ENCODE data around the gene LSM14A. TPM values are rescaled to one million over a fixed set of nuclear protein-coding genes. Genes with fewer than 3 reads are reported as not detected.
"Not testable (repeated sequence)": the region's sequence is repeated elsewhere in the genome, so short reads cannot be mapped to it uniquely, and the experiment has no call there.

The LSM14A gene
- total and polyA plus RNA-seq, 2 of the 13 experiments (the other 11 are each of a cell fraction or from before 2014, with no cell fraction given) = 77.0 to 83.6 TPM

DNA sequence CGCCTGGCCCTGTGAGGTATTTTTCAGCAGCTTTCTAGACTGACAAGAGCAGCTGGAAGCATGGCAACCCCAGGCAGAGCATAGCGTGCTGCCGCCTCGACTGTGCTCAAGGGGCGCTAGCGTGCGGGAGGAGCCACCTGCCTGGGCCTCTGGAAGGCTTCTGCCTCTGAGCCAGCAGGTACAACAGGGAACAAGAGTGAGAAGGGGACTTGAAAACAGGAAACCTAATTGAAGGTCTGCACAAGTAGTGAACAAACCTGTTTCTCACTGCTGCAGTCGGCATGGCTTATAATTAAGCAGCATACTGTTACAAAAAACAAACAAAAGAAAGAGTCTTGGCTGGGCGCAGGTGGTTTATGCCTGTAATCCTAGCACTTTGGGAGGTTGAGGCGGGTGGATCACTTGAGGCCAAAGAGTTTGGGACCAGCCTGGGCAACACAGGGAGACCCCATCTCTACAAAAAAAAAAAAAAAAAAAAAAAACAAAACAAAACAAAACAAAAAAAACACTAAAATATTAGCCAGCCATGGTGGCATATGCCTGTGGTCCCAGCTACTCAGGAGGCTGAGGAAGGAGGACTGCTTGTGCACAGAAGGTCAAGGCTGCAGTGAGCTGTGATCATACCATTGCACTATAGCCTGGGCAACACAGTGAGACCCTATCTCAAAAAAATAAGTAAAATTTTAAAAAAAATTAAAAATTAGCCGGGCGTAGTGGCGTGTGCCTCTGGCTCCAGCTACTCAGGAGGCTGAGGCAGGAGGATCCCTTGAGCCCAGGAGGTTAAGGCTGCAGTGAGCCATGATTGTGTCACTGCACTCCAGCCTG, 69.4 kb downstream of the LSM14A start (continued):
- TF ChIP-seq ARID5B (CRISPR knock-in tag; IDR thresholded peaks at IDR 0.05) (no peak), STAG1 (CRISPR knock-in tag; IDR thresholded peaks at IDR 0.05) (peak; percentile 83), XRCC5 (optimal IDR thresholded peaks at IDR 0.05; ENCODE audit: low read length) (peak; percentile 74), ZNF878 (CRISPR knock-in tag; IDR thresholded peaks at IDR 0.05) (no peak), FOXP1 (IDR thresholded peaks at IDR 0.05) (no peak), FOXP1 (CRISPR knock-in tag; IDR thresholded peaks at IDR 0.05) (no peak), SAP130 (CRISPR knock-in tag; IDR thresholded peaks at IDR 0.05; ENCODE audit: low read depth) (0 out of 2 replicates have a peak, but pooled peaks have one; percentile 13), SALL1 (CRISPR knock-in tag; IDR thresholded peaks at IDR 0.05) (peak; percentile 10; the same call in 1 of the 2 replicates), RAD21 (CRISPR knock-in tag; IDR thresholded peaks at IDR 0.05) (peak; percentile 78), KDM2A (CRISPR knock-in tag; IDR thresholded peaks at IDR 0.05; ENCODE audit: borderline replicate concordance, low read depth) (peak; percentile 53; the same call in 1 of the 2 replicates), HMGXB4 (CRISPR knock-in tag; IDR thresholded peaks at IDR 0.05; ENCODE audit: borderline replicate concordance in 1 of 2, low read depth in 1 of 2) (0 out of 4 replicates have a peak, but pooled peaks of 1 of the 2 experiments have one; percentile 22), DDIT3 (CRISPR knock-in tag; IDR thresholded peaks at IDR 0.05) (no peak)
- TF ChIP-seq, protein P1, sequence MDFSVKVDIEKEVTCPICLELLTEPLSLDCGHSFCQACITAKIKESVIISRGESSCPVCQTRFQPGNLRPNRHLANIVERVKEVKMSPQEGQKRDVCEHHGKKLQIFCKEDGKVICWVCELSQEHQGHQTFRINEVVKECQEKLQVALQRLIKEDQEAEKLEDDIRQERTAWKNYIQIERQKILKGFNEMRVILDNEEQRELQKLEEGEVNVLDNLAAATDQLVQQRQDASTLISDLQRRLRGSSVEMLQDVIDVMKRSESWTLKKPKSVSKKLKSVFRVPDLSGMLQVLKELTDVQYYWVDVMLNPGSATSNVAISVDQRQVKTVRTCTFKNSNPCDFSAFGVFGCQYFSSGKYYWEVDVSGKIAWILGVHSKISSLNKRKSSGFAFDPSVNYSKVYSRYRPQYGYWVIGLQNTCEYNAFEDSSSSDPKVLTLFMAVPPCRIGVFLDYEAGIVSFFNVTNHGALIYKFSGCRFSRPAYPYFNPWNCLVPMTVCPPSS (IDR thresholded peaks at IDR 0.05) = no peak

DNA sequence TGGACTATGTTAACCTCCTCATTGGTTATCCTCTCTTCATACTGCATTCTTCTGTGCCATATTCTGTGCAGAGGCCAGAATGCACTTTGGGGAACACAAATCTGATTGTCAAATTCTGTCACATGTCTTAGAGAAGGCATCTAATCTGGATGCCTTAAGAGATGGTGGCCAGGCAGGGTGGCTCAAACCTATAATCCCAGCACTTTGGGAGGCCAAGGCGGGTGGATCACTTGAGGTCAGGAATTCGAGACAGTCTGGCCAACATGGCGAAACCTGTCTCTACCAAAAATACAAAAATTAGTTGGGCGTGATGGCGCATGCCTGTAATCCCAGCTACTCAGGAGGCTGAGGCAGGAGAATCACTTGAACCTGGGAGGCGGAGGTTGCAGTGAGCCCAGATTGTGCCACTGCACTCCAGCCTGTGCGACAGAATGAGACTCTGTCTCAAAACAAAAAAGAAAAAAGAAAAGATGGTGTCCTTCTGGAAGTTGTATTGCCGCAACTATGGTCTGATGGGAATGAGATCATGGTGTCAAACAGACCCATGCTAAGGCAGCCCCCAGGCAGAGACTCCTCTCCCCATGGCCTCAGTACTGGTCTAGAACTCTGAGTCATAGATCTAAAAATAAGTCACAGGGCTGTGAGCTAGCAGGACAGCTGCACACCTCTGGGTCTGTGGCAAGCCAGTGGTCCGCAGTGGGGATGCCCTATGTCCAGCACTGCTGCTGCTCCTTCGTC, 71.0 kb downstream of the LSM14A start:
- H3K9ac ChIP-seq (ENCODE audit: insufficient read depth, low read depth, low read length); DNase-seq (ENCODE audit: low spot score); H3K27me3 ChIP-seq (ENCODE audit: control insufficient read depth in 1 of 2, insufficient read depth in 2 of 2, low read length in 2 of 2); intact Hi-C loops (cut with micrococcal nuclease; ENCODE audit: unreplicated experiment); BruUV-seq (replicated peaks); POLR2A ChIA-PET; H3K79me2 ChIP-seq (ENCODE audit: insufficient read depth, low read length); FAIRE-seq; H3K9me3 ChIP-seq (ENCODE audit: low read length); CTCF ChIA-PET (ENCODE audit: low intra/inter-chr PET ratio, low total read pairs); H3K36me3 ChIP-seq (replicated peaks in 1 of 2; ENCODE audit: control insufficient read depth in 1 of 2, insufficient read depth in 2 of 2, low read length in 2 of 2); H3K4me2 ChIP-seq (ENCODE audit: low read depth, low read length); H3K27ac ChIP-seq (ENCODE audit: extremely low read length, insufficient read depth, low read length); H4K20me1 ChIP-seq (ENCODE audit: insufficient read depth, low read length); H2AFZ ChIP-seq (ENCODE audit: low read length); H3K4me3 ChIP-seq (replicated peaks in 1 of 3; ENCODE audit: insufficient read depth in 1 of 3, low read depth in 2 of 3, low read length in 3 of 3): not testable (repeated sequence)
- H3K4me1 ChIP-seq (ENCODE audit: insufficient read depth, low read length) = peaks cover 13% of the 10 kb centered on the region
- 96% methylated on average over 8 of the region's 10 CpGs for WGBS (ENCODE audit: low lambda C conversion rate)
- in situ Hi-C loops (cut with HindIII; ENCODE audit: extremely low pct_ligation_motif_present, low pct_unique_long_range_greater_than_20kb) = loop anchor here (5.0 kb wide), 1 partner anchor 99 kb away; no protein-coding TSS in a partner anchor
- peak; percentile 34 for ATAC-seq
